GM19351 (cell line): ENCODE data around the gene PRSS1.
A peak's percentile ranks its signal among the peaks of the same experiment; 100 is the strongest.
"Not testable (repeated sequence)": the region's sequence is repeated elsewhere in the genome, so short reads cannot be mapped to it uniquely, and the experiment has no call there.

Source experiments
- ATAC-seq: cut with Tn5 transposase; IDR thresholded peaks from one replicate; pipeline ENCODE4 v1.9.1; 2021; ENCODE audit warnings: mild to moderate bottlenecking, moderate library complexity; ENCODE audit not compliant: unreplicated experiment

The PRSS1 gene

GRCh38 chr7:142746264-142746663, 3.0 kb upstream of the PRSS1 start:
- no peak for ATAC-seq

- ATAC-seq, result not testable (repeated sequence)
These were observed 862 bp upstream of the PRSS1 start for GRCh38 chr7:142748410-142748809.

- no peak for ATAC-seq
These were observed 1.2 kb downstream of the PRSS1 start for GRCh38 chr7:142750321-142750938.

- ATAC-seq, result not testable (repeated sequence)
These were observed 2.4 kb downstream of the PRSS1 start for GRCh38 chr7:142751526-142752175.

- no peak for ATAC-seq
These were observed 3.3 kb downstream of the PRSS1 start for GRCh38 chr7:142752376-142753225.

- no peak for ATAC-seq
These were observed 4.1 kb downstream of the PRSS1 start for GRCh38 chr7:142753366-142753765.

- ATAC-seq, result not testable (repeated sequence)
These were observed 4.7 kb downstream of the PRSS1 start for GRCh38 chr7:142753925-142754491.

- no peak for ATAC-seq
These were observed 5.7 kb downstream of the PRSS1 start for GRCh38 chr7:142754681-142755575.

- not testable (repeated sequence) for ATAC-seq
These were observed 9.0 kb downstream of the PRSS1 start for GRCh38 chr7:142758312-142758711.

GRCh38 chr7:142759433-142759832, 10.2 kb downstream of the PRSS1 start:
- no peak for ATAC-seq

GRCh38 chr7:142760071-142760642, 10.9 kb downstream of the PRSS1 start:
- ATAC-seq, result no peak

- not testable (repeated sequence) for ATAC-seq
These were observed 12.3 kb downstream of the PRSS1 start for GRCh38 chr7:142761606-142762005.

- no peak for ATAC-seq
These were observed 12.8 kb downstream of the PRSS1 start for GRCh38 chr7:142762104-142762503.

GRCh38 chr7:142767451-142767850, 18.2 kb downstream of the PRSS1 start:
- ATAC-seq, result no peak

GRCh38 chr7:142767861-142768260, 18.6 kb downstream of the PRSS1 start:
- no peak for ATAC-seq

GRCh38 chr7:142768885-142769284, 19.6 kb downstream of the PRSS1 start:
- ATAC-seq, result not testable (repeated sequence)

GRCh38 chr7:142770661-142771352, 21.5 kb downstream of the PRSS1 start, which contains the start of gene PRSS2:
TSS of gene PRSS2 (plus strand) at chr7:142770970. CDS start at chr7:142770983, 13 bp downstream.
- peak; percentile 17 for ATAC-seq

- peak; percentile 89 for ATAC-seq
These were observed 22.1 kb downstream of the PRSS1 start for GRCh38 chr7:142771353-142771723.

- no peak for ATAC-seq
These were observed 22.8 kb downstream of the PRSS1 start for GRCh38 chr7:142772051-142772450.
